Skeletal muscle satellite cell (primary cell): ENCODE data around the gene JADE2.

ENCODE experiments used
- H3K27me3 ChIP-seq: 2 replicates; pipeline ENCODE4 v1.7.0; 2013; ENCODE audit warnings: low read length; ENCODE audit not compliant: control insufficient read depth, insufficient read depth
- H3K36me3 ChIP-seq: 2 replicates; pipeline ENCODE4 v1.7.0; 2013; ENCODE audit warnings: mild to moderate bottlenecking, control low read depth, low read length; ENCODE audit not compliant: insufficient read depth
- H3K4me1 ChIP-seq: 2 replicates; pipeline ENCODE4 v1.7.0; 2013; ENCODE audit warnings: low read length; ENCODE audit not compliant: control insufficient read depth, insufficient read depth
- H3K4me2 ChIP-seq: 2 replicates; pipeline ENCODE4 v1.7.0; 2013; ENCODE audit warnings: mild to moderate bottlenecking, low read length
- H3K4me3 ChIP-seq: 2 replicates; pipeline ENCODE4 v1.7.0; 2013; ENCODE audit warnings: low read length
- H3K9ac ChIP-seq: 2 replicates; pipeline ENCODE4 v1.7.0; 2013; ENCODE audit warnings: mild to moderate bottlenecking, low read depth, low read length, moderate library complexity
- H3K9me3 ChIP-seq: replicated peaks from 2 replicates; pipeline ENCODE4 v1.7.0; 2013; ENCODE audit warnings: mild to moderate bottlenecking, control low read depth, low read length

The JADE2 gene

DNA sequence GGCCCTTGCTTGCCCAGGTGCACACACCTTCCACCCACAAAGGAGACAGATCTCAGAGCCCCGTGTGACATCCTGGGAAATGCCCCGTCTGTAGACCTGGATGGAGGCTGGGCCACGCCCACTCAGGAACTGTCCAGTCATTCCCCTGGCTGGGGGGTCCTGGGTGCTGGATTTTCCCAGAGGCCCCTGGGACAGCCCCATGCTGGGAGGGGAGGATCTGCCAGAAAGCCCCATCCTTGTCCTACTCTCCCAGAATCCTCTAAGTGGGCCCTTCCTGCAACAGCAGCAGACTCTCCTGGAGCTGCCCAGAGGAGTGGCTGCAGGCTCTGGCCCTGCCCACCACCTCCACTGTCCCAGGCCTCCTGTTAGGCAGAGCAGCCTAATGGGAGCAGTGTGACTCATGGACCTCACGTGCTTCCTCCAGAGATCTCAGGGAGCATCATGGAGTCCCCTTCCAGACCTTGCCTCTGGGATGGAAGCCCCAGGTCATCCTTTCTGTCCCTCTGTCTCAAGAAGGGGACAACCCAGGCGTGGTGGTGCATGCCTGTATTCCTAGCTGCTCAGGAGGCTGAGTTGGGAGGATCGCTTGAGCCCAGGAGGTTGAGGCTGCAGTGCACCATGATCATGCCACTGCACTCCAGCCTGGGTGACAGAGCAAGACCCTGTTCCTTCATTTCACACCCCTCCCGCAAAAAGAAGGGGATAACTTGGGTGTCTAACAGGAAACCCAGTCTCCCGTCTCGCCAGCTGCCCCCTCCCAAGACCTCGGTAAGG, 51.7 kb downstream of the JADE2 start:
- Histone ChIP-seq H3K9ac (peak overlapping the region; percentile 5), H3K36me3 (peaks cover 75% of the 10 kb centered on the region), H3K4me2 (no peak overlapping the region), H3K9me3 (no peaks in the 10 kb centered on the region), H3K27me3 (no peaks in the 10 kb centered on the region), H3K4me1 (peaks cover 18% of the 10 kb centered on the region), H3K4me3 (no peak overlapping the region)

DNA sequence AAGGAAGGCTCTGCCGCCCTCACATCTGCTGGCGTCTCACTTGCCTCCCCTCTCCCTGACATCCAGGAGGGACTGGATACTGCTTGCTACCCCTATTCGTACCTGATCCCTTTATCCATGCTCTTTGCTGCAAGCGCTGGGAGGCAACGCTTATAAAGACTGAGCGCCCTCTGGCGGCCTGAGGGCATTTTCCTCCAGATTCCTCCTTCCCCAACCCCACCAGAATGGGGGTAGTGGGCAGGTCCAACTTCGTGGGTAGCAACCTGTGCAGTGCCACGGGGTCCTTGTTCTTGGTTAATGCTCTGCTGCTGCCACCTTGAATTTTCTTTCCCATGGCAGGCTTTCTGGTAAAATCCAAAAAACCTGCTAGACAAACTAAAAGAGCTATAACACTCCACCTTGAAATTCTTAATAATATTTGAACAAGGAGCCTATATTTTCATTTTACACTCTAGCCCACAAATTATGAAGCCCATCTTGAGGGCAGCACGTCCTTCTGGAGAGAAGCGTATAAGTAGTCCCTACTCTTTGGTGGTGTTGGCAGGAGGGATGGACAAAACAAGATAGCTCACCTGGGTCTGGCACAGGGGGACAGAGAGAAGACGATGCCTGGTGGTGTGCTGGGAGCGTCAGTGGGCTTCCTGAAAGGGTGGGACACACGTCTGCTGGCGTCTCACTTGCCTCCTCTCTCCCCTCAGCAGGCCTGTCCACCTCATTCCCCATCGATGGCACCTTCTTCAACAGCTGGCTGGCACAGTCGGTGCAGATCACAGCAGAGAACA, 52.5 kb downstream of the JADE2 start:
- peaks cover 18% of the 10 kb centered on the region for H3K4me1 ChIP-seq
- no peak overlapping the region for H3K4me3 ChIP-seq
- H3K27me3 ChIP-seq: no peaks in the 10 kb centered on the region
- H3K9me3 ChIP-seq: no peaks in the 10 kb centered on the region
- peaks cover 67% of the 10 kb centered on the region for H3K36me3 ChIP-seq
- no peak overlapping the region for H3K4me2 ChIP-seq
- H3K9ac ChIP-seq: no peak overlapping the region

DNA sequence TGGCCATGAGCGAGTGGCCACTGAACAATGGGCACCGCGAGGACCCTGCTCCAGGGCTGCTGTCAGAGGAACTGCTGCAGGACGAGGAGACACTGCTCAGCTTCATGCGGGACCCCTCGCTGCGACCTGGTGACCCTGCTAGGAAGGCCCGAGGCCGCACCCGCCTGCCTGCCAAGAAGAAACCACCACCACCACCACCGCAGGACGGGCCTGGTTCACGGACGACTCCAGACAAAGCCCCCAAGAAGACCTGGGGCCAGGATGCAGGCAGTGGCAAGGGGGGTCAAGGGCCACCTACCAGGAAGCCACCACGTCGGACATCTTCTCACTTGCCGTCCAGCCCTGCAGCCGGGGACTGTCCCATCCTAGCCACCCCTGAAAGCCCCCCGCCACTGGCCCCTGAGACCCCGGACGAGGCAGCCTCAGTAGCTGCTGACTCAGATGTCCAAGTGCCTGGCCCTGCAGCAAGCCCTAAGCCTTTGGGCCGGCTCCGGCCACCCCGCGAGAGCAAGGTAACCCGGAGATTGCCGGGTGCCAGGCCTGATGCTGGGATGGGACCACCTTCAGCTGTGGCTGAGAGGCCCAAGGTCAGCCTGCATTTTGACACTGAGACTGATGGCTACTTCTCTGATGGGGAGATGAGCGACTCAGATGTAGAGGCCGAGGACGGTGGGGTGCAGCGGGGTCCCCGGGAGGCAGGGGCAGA, 53.3 kb downstream of the JADE2 start:
- no peak overlapping the region for H3K4me2 ChIP-seq
- no peak overlapping the region for H3K9ac ChIP-seq
- H3K36me3 ChIP-seq: peaks cover 60% of the 10 kb centered on the region
- H3K27me3 ChIP-seq: no peaks in the 10 kb centered on the region
- H3K4me1 ChIP-seq: peaks cover 18% of the 10 kb centered on the region
- no peak overlapping the region for H3K4me3 ChIP-seq
- H3K9me3 ChIP-seq: no peaks in the 10 kb centered on the region

DNA sequence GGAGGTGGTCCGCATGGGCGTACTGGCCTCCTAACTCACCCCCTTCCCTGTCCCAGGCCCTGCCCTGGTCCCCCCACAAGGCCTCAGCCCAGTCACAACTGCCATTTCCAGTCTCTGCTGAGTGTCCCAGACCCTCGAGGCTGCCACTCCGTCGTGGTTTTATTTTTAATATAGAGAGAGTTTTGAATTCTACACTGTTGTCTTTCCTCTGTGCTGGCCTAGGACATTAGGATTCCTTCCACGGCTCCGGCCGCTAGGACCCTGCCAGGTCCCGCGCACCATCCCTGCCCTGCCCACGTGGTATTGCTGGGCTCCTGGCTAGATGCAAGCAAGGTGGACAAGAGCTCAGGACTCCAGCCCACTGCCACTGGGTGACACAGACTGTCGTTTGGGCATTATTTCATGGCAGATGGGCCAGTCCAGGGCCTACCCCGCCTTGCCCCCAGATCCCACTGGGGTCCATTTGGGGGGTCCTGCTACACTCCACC, 53.9 kb downstream of the JADE2 start:
- Histone ChIP-seq H3K36me3 (peaks cover 54% of the 10 kb centered on the region), H3K27me3 (no peaks in the 10 kb centered on the region), H3K4me1 (peaks cover 18% of the 10 kb centered on the region), H3K9ac (no peak overlapping the region), H3K4me2 (no peak overlapping the region), H3K4me3 (no peak overlapping the region), H3K9me3 (no peaks in the 10 kb centered on the region)

DNA sequence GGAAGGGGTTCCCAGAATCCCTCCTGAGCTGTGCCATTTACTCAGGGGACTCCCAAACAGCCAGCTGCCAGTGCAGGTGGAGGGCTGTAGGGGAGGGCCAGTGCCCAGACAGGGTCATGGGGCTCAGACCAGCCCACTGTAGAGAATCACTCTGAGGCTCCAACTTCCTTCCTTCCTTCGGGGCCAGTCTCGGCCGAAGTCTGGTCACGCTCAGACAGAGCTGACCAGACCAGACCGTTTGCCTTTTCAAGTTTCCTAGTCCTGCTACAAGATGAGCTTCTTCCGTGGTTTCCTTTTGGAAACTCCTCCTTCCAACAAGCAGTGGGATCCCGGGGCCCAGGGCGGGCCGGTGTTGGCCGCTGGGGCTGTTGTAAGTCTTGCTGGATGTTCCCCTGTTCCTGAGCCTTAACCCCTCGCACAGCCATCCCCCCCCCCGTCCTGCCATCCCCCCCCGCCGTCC, 54.6 kb downstream of the JADE2 start:
- Histone ChIP-seq H3K36me3 (peaks cover 47% of the 10 kb centered on the region), H3K9me3 (no peaks in the 10 kb centered on the region), H3K4me3 (no peak overlapping the region), H3K27me3 (no peaks in the 10 kb centered on the region), H3K9ac (no peak overlapping the region), H3K4me2 (no peak overlapping the region), H3K4me1 (peaks cover 18% of the 10 kb centered on the region)

DNA sequence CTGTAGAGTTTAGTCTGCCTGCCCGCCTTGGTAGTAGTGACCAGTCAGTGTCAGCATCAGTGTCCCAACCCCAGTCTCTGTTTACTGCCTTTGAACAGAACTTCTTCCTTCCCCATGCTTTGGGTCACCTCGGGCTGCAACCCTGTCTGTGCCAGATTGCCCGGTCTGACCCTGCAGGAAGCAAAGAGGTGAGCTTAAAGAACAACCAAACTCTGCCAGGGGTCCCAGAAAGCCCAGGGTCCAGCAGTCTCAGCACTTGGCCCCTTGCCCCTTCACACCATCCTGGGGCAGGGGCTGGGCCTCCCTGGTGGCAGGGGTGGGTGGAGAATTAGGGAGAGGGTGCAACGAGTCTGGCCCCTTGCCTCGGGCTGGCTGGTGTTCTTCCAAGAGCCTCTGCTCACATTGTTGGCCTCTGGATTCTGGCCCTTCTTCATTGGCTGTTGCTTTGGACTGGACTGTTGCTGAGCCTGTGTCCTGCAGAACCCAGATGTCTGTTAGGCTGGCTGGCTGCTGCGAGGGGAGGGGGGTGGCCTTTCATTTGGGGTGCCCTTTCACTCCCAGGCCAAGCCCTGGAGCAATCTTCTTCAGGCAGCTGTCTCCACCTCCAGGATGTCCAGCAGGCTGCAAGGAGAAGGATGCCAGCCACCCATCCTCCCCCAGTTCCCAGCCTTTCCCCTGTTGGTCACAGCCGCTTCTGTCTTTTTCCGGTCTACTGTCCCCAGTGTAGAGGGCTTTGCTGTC, 55.9 kb downstream of the JADE2 start:
- peaks cover 36% of the 10 kb centered on the region for H3K36me3 ChIP-seq
- H3K4me2 ChIP-seq: no peak overlapping the region
- no peak overlapping the region for H3K4me3 ChIP-seq
- peaks cover 18% of the 10 kb centered on the region for H3K4me1 ChIP-seq
- no peak overlapping the region for H3K9ac ChIP-seq
- no peaks in the 10 kb centered on the region for H3K27me3 ChIP-seq
- H3K9me3 ChIP-seq: no peaks in the 10 kb centered on the region

DNA sequence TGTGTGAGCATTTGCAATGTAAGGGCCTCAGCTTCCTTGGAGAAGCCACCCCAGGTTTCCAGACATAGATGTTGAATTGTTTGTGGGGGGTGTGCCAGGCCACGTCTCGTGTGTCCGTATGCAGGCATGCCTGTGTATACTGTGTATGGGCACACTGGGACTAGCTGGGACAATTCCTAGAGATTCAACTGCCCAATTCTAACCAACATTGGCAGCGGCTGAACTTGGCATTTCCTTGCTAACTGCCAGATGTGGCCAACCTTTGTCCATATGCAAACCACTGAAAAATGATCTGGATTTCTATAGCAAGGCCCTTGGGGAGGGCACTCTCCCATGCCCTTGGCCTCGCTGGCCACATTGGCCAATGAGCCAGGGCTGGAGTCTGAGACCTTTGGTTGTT, 56.8 kb downstream of the JADE2 start:
- Histone ChIP-seq H3K4me3 (no peak overlapping the region), H3K36me3 (peaks cover 30% of the 10 kb centered on the region), H3K9me3 (no peaks in the 10 kb centered on the region), H3K27me3 (no peaks in the 10 kb centered on the region), H3K9ac (no peak overlapping the region), H3K4me2 (no peak overlapping the region), H3K4me1 (peaks cover 15% of the 10 kb centered on the region)

DNA sequence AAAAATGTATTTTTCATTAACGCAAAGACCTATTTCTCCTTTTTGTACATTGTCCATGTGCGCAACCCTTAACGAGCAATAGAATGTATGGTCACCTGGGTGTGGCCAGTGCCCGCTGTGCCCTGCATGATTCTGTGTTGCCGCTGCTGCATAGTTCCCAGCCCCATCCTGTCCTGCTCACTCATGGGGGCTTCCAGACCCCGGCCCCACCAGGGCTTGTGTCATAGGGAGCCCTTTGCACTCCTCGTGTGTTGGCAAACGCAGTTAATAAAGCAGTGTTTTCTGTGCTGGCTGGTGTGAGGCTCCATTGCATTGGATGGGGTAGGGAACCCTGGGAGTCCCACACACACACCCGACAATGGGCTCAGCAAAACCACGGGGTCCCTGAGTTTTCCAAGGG, 57.5 kb downstream of the JADE2 start:
- no peak overlapping the region for H3K4me3 ChIP-seq
- peaks cover 10% of the 10 kb centered on the region for H3K4me1 ChIP-seq
- no peaks in the 10 kb centered on the region for H3K9me3 ChIP-seq
- H3K27me3 ChIP-seq: no peaks in the 10 kb centered on the region
- no peak overlapping the region for H3K9ac ChIP-seq
- H3K4me2 ChIP-seq: no peak overlapping the region
- peaks cover 30% of the 10 kb centered on the region for H3K36me3 ChIP-seq

DNA sequence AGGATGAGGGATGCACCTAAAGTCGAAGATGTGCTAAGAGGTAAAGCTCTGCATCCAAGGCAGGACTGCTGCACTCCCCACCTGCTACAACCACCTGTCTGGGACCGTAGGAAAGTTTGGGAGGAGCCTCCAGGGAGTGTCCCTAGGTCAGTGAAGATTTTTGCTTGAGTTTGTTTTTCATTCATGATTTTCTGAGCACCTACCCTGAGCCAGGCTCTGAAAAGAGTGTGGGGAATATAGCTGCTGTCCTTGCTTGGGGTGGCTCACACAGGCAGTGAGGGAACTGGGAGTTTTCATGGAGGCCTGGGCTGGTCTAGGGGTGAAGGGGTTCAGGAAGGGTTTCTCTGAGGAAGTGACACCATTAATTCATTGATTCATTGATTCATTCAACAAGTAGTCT, 58.3 kb downstream of the JADE2 start:
- no peaks in the 10 kb centered on the region for H3K9me3 ChIP-seq
- H3K4me2 ChIP-seq: no peak overlapping the region
- H3K4me3 ChIP-seq: no peak overlapping the region
- peaks cover 22% of the 10 kb centered on the region for H3K36me3 ChIP-seq
- H3K4me1 ChIP-seq: peaks cover 10% of the 10 kb centered on the region
- no peak overlapping the region for H3K9ac ChIP-seq
- no peaks in the 10 kb centered on the region for H3K27me3 ChIP-seq

DNA sequence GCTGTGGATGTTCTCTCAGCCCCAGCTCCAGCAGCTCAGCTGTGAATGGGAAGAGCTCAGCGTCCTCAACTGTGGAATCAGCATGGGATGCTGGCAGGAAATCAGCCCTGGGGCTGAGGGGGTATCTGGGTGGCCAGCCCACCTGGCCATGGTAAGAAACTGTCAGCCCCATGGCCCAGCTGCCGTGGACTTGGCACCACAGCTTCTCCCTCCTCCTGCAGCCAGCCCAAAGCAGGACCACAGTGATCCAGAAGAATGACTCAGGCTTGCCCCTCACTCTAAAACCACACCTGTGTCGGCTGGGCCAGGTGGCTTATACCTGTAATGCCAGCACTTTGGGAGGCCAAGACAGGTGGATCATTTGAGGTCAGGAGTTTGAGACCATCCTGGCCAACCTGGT, 59.2 kb downstream of the JADE2 start:
- Histone ChIP-seq H3K4me1 (peaks cover 10% of the 10 kb centered on the region), H3K9ac (no peak overlapping the region), H3K36me3 (peaks cover 13% of the 10 kb centered on the region), H3K9me3 (no peaks in the 10 kb centered on the region), H3K4me3 (no peak overlapping the region), H3K27me3 (no peaks in the 10 kb centered on the region), H3K4me2 (no peak overlapping the region)

DNA sequence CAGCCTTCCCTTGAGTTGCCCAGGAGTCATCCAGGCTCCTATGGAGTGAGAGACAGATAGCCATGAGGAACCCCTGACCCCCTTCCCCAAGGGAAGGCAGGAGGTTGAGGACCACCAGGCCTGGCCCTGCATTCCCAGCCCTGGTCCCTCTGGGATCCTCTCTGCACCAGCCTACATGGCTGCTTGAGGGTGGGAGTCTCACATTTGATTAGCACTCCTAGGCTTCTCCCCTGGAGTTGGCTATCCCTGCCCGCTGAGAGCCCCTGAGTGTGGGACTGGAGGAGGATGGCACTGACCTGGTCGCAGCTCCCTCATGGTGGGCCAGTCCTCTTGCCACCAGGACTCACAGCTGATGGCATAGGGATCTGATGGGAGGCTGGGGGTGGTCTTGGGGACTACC, 60.5 kb downstream of the JADE2 start:
- Histone ChIP-seq H3K4me2 (no peak overlapping the region), H3K4me3 (no peak overlapping the region), H3K9me3 (no peaks in the 10 kb centered on the region), H3K9ac (no peak overlapping the region), H3K27me3 (no peaks in the 10 kb centered on the region), H3K36me3 (peaks cover 5% of the 10 kb centered on the region), H3K4me1 (peaks cover 9% of the 10 kb centered on the region)
